HG02678 (cell line): ENCODE results near the gene FDX1.
"Not testable (repeated sequence)": the region's sequence is repeated elsewhere in the genome, so short reads cannot be mapped to it uniquely, and the experiment has no call there.

ENCODE experiments used
- ATAC-seq: cut with Tn5 transposase; IDR thresholded peaks from one replicate; pipeline ENCODE4 v1.9.1; 2021; ENCODE audit warnings: mild to moderate bottlenecking, moderate library complexity; ENCODE audit not compliant: unreplicated experiment

The FDX1 gene, protein sequence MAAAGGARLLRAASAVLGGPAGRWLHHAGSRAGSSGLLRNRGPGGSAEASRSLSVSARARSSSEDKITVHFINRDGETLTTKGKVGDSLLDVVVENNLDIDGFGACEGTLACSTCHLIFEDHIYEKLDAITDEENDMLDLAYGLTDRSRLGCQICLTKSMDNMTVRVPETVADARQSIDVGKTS

DNA sequence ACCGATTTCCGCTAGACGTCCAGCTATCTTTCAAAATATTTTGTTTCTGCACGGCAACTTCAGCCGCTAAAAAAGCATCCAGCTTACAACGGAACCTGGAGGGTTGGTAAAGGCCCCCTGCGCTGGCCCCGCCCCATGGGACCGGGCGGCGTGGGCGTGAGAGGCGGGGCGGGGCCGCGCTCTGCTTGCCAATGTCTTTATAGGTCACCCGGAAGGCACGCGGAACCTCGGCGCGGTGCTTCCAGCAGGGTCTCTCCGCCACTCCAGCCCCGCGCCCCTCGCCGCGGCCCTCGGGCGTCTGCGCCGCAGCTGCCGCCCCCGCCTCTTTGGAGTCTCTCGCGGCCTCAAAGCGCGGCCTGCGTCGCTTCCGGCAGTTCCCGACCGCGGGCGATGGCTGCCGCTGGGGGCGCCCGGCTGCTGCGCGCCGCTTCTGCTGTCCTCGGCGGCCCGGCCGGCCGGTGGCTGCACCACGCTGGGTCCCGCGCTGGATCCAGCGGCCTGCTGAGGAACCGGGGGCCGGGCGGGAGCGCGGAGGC is at the start of gene FDX1:
Gene FDX1, plus strand, starts transcription at position 218 of the 536 bp plus-strand sequence. Its CDS starts 173 bp downstream, at position 391.
- ATAC-seq, result peak; percentile 85

DNA sequence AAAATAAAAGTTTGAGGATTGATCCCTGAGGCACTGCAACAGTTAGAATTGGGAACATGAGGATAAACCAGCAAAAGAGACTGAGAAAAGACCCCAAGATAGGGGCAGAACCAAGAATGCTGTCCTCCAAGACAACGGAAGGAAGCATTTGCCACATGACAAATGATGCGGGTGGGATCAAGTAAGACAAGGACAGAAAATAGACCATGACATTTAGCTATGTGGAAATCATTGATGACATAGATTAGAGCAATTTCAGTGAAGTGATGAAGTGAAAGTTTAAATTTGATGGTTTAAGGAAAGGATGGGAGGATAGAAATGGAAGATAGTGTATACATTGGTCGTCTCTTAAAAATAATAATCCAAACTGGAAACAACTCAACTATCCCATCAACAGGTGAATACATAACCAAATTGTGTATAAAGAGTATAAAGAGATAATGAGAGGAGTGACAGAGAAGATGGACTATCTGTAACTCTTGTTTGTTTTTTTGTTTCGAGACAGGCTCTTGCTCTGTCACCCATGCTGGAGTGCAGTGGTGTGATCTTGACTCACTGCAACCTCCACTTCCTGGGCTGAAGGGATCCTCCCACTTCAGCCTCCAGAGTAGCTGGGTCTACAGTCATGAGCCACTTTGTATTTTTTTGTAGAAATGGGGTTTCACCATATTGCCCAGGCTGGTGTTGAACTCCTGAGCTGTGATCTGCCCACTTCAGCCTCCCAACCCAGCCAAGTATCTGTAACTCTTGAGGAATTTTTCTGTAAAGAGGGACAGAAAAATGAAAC is 48.7 kb upstream of the FDX1 start:
- ATAC-seq, result no peak

DNA sequence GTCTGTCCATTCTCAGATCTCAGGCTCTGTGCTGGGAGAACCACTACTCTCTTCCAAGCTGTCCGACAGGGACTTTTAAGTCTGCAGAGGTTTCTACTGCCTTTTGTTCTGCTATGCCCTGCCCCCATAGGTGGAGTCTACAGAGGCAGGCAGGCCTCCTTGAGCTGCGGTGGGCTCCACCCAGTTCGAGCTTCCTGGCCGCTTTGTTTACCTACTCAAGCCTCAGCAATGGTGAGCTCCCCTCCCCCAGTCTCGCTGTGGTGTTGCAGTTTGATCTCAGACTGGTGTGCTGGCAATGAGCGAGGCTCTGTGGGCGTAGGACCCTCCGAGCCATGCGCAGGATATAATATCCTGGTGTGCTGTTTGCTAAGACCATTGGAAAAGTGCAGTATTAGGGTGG is 41.5 kb upstream of the FDX1 start:
- not testable (repeated sequence) for ATAC-seq

DNA sequence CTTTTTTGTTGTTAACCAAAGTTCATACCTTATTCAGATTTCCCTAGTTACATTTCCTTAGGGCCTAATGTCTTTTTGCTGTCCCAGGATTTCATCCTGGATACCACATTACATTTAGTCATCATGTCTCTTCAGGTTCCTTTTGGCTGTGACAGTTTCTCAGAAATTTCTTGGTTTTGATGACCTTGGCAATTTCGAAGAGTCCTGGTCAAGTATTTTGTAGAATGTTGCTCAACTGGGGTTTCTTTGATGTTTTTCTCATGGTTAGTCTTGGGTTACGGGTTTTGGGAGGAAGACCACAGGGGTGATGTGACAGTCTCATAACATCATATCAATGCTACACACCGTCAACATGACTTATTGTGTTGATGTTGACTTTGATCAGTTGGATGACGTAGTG is 39.8 kb upstream of the FDX1 start:
- no peak for ATAC-seq

DNA sequence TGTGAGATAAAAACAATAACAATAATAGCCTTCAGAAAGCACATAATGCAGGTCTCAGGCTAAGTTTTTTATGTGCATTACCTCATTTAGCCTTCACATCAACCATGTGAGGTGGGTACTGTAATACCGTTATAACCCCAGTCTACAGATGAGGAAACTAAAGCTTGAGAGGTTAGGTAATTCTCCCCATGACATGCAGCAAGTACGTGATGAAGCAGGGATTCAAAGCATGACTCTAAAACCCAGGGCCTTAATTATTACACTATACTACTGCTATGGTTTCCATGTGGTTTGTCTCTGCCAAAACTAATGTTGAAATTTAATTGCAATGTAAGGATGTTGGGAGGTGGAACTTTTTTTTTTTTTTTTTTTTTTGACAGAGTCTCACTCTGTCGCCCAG is 37.7 kb upstream of the FDX1 start:
- ATAC-seq, result no peak

DNA sequence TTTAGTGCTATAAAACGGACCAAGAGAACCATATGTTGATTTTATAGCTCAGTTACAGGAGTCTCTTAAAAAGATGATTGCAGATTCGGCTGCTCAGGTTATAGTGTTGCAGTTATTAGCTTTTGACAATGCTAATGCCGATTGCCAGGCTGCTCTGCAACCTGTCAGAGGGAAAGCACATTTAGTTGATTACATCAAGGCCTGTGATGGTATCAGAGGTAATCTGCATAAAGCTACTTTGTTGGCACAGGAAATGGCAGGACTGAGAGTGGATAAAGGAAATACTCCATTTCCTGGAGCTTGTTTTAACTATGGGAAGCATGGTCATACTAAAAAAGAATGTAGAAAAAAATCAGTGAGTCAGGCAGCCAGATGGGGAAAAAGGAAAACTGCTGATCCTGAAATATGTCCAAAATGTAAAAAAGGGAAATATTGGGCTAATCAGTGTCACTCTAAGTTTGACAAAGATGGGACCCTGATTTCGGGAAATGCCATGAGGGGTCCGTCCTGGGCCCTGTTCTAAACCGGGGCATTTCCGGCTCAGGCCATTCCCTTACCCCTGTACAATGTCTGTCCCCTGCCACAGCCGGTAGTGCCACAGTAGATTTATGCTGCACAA is 32.0 kb upstream of the FDX1 start:
- not testable (repeated sequence) for ATAC-seq

DNA sequence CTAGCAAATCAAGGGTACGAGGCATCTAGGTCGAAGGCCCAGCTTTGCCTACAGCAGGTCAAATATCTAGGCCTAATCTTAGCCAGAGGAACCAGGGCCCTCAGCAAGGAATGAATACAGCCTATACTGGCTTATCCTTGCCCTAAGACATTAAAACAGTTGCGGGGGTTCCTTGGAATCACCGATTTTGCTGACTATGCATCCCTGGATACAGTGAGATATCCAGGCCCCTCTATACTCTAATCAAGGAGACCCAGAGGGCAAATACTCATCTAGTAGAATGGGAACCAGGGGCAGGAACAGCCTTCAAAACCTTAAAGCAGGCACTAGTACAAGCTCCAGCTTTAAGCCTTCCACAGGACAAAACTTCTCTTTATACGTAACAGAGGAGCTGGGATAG is 26.2 kb upstream of the FDX1 start:
- not testable (repeated sequence) for ATAC-seq

DNA sequence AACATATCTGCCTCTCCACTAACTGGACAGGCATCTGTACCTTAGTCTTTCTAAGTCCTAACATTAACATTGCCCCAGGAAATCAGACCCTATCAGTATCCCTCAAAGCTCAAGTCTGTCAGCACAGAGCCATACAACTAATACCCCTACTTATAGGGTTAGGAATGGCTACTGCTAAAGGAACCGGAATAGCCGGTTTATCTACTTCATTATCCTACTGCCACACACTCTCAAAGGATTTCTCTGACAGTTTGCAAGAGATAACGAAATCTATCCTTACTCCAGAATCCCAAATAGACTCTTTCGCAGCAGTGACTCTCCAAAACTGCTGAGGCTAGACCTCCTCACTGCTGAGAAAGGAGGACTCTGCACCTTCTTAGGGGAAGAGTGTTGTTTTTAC is 24.1 kb upstream of the FDX1 start:
- ATAC-seq, result not testable (repeated sequence)

DNA sequence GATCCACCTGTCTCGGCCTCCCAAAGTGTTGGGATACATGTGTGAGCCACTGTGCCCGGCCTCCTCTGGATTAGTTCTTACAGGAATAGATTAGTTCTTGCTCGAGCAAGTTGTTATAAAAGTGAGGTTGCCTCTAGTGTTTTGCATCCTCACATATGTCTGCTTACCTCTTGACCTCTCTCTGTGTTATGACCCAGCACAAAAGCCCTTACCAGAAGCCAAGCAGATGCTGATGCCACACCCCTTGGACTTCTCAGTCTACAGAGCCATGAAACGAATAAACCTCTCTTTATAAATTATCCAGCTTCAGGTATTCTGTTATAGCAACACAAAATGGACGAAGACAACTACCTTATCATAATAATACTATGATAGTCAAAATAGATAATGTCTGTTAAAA is 22.4 kb upstream of the FDX1 start:
- no peak for ATAC-seq

DNA sequence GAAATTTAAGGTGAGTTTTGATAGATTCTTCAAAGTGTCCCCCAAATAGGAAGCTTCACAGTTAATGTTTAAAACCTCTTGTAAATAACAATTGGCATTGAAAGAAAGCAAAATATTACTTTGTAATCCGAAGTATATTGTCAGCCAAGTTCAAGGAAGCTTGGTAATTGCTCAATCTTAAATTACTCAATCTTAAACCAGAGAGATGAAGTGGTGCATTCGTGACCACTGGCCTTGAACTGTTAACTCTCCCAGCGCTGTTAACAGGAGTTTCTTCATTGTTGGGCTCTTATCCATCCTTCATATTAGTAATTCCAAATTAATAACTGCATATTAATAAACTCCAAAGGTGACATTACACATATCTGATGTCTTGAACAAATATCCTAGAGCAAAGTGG is 20.6 kb upstream of the FDX1 start:
- ATAC-seq, result no peak

DNA sequence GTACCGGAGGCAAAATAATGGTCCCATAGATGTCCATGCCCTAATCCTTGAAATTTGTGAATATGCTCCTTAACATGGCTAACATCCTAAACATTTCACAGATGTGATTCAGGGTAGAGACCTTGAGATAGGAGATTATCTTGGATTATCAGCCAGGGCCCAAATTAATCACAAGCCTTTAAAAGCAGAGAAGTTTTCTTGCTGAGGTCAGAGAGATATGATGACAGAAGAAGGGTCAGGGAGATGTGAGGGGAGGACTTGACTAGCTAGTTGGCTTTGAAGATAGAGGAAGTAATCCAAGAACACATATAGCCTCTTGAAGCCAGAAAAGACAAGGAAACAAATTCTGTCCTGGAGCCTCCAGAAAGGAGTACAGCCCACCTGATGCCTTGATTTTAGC is 19.1 kb upstream of the FDX1 start:
- no peak for ATAC-seq

DNA sequence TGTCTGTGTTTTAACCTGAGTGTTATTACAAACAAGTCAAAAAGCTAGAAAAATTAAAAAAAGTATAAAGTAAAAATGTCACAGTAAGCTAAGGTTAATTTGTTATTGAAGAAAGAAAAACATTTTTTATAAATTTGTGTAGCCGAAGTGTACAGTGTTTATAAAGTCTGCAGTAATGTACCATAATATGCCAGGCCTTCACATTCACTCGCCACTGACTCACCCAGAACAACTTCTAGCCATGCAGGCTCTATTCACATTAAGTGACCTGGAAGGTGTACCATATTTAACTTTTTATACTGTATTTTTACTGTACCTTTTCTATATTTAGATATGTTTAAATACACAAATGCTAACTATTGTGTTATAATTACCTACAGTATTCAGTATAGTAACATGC is 14.7 kb upstream of the FDX1 start:
- no peak for ATAC-seq

DNA sequence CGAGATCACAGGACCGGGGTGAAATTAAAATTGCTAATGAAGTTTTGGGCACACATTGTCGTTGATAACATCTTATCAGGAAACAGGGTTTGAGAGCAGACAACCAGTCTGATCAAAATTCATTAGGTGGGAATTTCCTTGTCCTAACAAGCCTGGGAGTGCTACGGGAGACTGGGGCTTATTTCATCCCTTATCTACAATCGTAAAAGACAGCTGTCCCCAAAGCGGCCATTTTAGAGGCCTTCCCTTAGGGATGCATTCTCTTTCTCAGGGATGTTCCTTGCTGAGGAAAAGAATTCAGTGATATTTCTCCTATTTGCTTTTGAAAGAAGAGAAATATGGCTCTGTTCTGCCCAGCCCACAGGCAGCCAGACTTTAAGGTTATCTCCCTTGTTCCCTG is 8.1 kb upstream of the FDX1 start:
- ATAC-seq, result not testable (repeated sequence)

DNA sequence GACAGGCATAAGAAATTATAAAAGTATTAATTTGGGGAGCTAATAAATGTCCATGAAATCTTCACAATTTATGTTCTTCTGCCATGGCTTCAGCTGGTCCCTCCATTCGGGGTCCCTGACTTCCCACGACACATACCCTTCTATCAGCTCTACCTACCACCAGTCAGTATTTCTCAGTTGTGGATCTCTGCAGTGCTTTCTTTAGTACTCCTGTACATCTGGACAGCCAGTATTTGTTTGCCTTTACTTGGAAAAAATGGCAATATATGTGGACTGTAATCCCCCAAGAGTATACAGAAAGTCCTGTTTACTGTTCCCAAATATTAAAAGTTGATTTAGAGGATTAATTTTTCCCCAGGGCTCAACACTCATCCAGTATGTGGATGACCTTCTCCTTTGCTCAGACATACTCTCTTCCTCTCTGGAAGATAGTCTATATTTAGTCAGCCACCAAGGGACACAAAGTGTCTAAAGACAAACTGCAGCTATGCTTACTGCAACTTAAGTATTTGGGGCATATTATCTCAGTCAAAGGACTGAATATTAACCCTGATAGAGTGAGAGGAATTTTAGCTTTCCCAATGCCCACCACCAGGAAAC is 7.3 kb upstream of the FDX1 start:
- no peak for ATAC-seq

DNA sequence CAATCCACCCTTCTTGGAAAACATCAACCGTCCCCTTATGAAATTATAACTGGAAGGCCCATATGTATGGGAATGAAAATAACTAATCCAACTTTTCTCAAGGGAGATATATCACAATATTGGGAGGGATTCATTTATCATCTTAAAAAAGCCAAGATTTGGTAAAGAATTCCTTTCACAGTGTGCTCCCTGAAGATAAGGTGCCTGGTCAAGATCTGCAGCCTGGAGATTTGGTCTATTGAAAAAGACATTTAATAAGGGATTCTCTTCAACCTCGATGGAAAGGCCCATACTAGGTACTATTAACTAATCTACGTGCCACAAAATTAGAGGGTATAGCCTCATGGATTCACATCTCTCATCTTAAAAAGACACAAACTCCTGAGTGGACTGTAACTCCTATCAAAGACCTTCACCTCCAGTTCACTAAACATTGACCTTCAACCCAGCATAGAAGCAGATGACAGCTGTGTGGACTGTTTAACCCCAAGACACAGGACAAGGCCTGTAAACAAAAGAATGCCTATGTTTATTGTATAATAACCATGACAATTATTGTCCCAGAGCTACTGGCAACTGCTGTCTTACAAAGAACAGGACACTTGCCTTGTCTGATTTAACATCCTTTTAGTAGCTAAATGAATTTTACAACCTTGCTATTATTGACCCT is 4.8 kb upstream of the FDX1 start:
- no peak for ATAC-seq

DNA sequence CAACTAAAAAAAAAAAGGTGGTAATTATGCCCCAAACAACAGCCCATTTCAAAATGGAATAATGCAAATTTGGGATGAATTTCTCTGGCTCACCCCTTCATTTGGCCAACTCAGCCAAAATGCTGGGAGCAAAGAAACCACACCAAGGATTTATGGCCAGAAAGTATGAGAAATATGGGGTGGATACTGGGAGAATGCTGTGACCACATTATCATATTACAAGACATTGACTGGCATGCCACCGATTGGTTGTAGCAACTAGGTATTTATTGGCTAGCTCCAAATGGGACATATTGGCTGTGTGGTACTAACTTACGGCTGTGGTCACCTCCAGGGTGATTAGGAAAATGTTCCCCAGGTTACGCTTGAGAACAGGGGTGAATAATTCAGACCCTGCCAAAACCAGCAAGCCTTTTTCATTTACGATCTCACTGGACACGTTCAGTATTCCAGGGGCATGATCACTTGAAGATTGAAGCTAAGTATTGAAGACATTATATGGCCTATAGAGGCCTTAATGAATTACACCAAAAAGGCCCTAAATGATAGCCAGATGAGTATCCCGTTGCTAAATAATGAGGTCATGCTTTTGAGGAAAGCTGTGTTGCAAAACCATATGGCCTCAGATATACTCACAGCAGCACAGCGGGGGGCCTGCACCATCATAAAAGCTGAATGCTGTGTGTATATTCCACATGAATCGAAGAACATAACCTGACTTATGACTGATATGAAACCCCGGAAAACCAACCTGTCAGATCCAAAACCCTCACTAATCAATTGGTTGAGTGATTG is 3.8 kb upstream of the FDX1 start:
- ATAC-seq, result no peak

DNA sequence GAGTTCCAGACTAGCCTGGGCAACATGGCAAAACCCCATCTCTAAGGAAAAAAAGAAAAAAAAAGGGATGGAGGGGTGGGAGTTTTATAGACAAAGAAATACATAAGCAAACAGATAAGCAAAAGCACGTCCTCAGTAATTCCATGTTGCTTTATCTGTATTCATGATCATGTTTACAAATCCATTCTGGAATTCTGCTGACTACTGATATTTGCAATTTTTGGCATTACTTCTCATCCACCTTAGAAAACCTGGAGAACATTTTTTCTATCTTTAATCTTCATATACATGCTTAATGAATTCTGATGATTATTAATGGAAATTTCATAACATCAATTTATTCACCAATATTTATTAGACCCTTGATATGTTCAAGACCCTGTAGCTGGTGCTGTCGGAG is 1.7 kb upstream of the FDX1 start:
- ATAC-seq, result no peak

DNA sequence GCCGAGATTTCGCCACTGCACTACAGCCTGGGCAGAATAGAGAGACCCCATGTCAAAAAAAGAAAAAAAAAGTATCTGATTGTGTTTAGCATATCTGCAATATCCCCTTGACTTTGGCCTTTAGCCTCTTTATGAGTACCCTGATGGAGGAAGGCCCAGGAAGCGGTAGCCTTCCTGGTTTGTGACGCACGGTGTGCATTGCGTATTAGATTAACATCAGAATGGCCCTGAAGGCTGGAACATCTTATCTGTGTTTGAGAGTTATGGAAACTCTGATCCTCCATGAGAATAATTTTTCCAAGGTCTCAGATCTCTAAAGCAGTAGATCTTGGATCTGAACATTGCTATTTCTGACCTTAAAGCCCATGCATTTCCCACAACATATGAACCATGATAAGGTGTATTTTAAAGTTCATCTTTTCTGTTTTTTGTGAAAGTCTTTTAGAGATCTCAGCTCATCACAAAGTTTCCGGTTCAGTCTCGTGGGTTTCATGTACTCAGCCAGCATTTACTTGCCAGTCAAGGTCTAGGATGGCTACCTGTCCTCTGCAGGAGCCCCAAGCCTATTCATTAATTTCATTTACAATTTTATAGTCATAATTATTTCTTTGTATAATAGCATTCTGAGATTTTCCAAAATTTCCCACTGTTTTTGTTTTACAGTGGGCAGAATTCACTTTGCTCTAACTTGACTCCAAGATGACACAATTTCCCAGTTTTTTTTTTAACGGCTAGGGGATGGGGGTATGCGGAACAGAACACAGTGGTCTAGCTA is 605 bp upstream of the FDX1 start:
- no peak for ATAC-seq

DNA sequence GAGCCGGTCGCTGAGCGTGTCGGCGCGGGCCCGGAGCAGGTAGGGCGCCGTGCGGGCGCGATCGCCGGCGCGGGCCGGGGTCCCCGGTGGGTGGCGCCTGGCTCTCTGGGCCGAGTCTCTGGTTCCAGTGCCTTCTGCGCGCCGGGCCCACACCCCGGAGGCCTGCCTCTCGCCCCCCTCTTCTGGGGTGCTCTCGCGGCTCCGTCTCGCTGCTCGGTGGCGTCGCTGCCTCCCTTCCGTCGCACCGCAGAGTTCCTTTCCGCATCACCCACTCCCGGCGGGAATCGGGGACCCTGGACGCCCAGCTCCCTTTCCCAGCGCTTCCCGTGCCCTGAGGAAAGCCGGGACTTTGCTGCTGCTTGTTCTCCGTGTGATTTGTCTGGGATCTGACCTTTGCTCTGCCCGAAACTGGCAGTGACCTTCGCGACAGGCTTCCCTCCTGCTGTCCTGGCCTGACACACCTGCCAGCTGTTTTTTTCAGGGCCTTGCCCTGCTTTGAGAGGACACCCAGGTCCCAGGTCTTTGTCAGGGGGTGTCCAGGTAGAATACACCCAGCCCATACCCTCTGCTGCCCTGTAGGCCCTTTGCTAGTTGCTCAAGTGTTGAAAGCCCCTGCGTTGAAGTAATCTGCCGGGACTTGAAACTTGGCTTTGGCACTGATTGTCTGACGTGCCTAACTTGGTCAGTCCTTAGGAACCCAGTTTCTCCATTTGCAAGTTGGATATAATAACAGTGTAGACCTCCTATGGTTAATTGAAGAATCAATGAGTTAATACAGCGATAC is 711 bp downstream of the FDX1 start:
- peak; percentile 38 for ATAC-seq
